ENCODE results near the gene CDK5R1.
"Not testable (repeated sequence)": the region's sequence is repeated elsewhere in the genome, so short reads cannot be mapped to it uniquely, and the experiment has no call there.

CDK5R1 gene

DNA sequence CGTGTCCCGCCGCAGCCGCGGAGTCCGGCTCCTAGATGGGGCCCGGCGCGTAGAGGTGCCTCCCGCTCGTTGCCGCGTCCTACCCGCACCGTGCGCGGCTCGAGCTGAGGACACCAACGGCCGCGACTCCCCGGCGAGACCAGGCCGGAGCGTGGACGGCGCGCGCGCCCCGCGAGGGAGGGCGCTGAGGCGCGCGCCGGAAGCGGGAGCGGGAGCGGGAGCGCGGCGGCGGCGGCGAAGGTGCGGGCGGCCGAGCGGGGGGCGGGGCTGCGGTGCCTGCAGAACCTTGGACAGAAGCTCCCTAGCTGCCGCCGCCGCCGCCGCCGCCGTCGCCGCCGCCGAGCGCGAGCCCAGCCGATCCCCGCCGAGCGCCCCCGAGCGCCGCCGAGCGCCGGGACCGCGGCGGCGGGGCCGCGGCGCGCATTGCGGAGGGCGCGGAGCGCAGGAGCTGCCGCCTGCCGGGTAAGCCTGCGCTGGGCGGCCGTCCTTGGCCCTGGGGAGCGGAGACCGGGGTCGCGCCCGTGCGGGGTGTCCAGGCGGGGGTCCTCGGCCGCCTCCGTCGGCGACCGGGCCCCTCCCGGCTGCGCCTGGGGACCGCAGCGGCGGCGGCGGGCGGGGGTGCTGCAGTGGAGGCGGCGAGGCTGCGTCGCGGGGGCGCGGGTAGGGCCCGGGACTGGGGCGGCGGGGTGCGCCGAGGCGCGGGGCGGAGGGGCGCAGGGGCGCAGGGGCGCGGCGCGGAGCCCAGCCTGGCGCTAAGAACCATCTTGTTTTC, at the start of gene CDK5R1:
TSS of gene CDK5R1 (plus strand) at position 293 of the 772 bp plus-strand sequence. CDS start 628 bp downstream, outside the sequence.
- peak; percentile 42 for DNase-seq

DNA sequence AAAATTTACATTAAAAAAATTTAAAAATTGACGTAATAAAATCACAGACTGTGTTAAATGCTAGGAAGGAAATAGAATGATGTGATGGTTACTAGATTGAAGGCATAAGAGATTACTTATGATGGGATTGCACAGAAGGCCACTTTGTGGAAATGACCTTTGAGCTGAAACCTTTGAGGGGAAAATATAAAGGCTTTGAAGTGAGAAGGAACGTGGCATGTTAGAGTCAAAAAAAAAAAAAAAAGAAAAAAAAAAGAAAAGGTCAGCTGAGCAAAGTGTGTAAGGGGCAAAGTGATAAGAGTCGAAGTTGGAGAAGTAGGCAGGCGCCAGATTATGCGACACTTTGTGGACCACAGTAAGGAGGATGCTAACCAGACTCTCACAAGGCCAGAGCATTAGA, 46.1 kb upstream of the CDK5R1 start:
- DNase-seq: no peak

- DNase-seq: no peak
Observed at GRCh38 chr17:32441886-32442285, 44.9 kb upstream of the CDK5R1 start.

- no peak for DNase-seq
Observed at GRCh38 chr17:32443827-32444300, 42.9 kb upstream of the CDK5R1 start.

GRCh38 chr17:32444301-32445073, 42.3 kb upstream of the CDK5R1 start, which contains the start of gene PSMD11:
TSS of gene PSMD11 (plus strand) at chr17:32444510. CDS start at chr17:32444524, 14 bp downstream.
- peak; percentile 93 for DNase-seq

DNA sequence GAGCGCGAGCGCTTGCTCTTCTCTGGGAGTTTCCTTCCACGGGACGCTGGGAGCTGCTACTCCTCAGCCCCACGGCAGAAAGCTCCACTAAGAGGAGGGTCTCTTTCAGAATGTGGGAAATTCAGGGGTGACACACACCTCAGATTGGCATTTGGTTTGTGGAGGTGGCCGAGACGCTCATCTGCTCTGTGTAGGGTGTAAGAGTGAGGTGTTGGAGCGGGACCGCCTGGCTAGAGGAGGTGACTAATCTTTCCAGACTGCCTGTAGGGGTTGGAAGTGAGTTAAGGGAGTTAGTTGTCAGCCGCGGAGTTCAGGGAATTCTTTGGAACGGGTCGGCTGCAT, 41.7 kb upstream of the CDK5R1 start:
- DNase-seq: no peak

DNA sequence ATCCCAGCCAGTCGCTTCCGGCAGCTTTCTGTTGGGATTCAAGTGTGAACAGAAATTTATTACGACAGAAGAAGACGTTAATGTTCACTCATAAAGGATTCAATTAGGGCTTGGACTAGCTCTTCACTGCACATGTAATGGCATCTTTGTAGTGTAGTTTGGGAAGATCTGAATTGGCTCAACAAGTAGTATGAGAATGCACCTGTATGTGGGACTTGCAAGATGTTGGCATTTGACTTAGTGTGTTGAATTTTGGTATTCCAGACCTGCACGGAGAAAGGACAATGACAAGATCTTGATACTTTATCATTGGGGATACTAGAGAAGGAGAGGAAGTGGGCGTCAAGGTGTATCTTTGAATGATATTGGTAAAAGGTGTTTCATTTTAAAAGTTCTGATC, 41.3 kb upstream of the CDK5R1 start:
- no peak for DNase-seq

GRCh38 chr17:32445971-32446370, 40.8 kb upstream of the CDK5R1 start:
- no peak for DNase-seq

- no peak for DNase-seq
Observed at GRCh38 chr17:32446949-32447348, 39.8 kb upstream of the CDK5R1 start.

DNA sequence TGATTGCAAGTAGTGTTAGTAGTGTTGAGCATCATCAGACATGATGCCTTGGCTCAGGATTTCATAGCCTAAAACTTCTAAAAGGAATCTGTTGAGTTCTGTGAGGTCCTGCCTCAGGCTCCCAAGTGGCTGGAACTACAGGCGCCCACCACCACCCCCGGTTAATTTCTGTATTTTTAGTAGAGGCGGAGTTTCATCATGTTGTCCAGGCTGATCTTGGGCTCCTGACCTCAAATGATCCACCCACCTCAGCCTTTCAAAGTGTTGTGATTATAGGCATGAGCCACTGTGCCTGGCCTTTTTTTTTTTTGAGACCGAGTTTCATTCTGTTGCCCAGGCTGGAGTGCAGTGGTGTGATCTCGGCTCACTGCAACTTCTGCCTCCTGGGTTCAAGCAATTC, 36.8 kb upstream of the CDK5R1 start:
- DNase-seq: no peak

GRCh38 chr17:32450379-32450778, 36.4 kb upstream of the CDK5R1 start:
- not testable (repeated sequence) for DNase-seq

GRCh38 chr17:32451879-32452278, 34.9 kb upstream of the CDK5R1 start:
- no peak for DNase-seq

DNA sequence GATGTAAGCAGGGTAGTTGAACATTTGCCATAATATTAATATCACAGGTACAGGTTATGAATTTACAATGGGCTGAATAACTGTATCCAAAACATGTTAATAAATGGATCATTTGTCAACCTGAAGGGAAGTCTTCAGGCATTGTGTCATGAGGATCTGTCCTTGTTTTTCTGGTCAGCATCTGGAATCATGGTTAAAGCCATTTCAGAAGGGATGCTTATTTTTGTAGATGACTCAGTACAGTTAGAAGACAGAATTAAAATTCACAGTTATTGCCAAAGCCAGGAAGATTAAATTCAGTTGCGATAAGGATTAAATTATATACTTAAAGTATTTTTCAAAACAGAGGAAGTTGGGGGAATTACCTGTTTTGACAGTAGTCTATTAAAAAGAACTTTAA, 34.5 kb upstream of the CDK5R1 start:
- no peak for DNase-seq

GRCh38 chr17:32453370-32453769, 33.4 kb upstream of the CDK5R1 start:
- no peak for DNase-seq

- DNase-seq: no peak
Observed at GRCh38 chr17:32458371-32458770, 28.4 kb upstream of the CDK5R1 start.

DNA sequence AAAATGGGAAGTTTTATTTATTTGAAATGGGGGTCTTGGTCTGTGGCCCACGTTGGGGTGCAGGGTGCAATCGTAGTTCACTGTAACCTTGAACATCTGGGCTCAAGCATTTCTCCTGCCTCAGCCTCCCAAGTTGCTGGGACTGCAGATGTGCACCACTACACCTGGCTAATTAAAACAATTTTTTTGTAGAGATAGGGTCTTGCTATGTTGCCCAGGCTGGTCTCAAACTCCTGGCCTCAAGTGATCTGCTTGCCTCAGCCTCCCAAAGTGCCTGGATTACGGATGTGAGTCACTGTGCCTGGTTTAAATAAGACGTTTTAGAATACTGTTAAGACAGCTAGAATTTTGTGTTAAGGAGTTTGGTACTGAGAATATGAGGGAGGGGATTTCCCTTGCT, 26.7 kb upstream of the CDK5R1 start:
- DNase-seq: no peak

DNA sequence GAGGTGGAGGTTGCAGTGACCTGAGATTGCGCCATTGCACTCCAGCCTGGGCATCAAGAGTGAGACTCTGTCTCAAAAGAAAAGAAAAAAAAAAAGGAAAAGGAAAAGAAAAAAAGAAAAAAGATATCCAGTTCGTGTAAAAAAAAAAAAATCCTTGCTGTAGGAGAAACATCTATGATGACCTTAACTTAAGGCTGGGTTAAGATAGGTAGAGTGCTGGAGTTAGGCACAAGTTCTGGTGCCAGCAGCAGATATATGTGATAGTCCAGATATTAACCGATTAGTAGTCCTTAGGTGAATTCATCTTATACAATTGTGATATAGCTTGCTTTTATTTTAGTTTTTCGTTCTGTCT, 25.3 kb upstream of the CDK5R1 start:
- no peak for DNase-seq

DNA sequence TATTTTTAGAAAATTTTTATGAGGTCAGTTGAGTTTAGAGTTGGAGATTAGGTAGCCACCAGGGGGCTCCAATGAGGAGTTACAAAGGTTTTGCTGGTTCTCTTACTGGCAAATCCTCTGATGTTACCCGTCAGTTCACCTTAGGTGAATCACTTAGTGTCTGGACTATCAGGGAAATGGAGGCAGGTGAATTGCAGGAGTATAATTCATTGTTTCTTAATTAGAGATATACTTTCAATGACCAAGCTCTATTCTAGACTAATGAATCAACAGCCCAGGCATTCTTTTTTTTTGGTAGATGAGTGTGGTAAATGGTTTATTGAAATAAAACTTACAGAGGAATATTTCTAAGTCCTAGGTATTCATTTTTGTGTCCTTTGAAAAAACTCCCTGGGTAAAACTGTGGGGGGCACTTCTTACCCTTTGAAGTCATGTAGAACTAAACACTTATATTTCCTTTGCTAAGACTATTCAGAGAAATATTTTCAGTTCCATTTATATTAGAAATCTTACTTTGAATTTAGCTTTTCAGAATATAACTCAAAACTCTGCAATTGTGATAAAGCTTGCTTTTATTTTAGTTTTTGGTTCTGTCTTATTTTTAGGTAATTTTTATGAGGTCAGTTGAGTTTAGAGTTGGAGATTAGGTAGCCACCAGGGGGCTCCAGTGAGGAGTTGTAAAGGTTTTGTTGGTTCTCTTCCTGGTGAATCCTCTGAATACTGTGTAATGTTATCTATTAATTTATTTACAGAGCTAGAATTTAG, 24.8 kb upstream of the CDK5R1 start:
- peak; percentile 24 for DNase-seq

DNA sequence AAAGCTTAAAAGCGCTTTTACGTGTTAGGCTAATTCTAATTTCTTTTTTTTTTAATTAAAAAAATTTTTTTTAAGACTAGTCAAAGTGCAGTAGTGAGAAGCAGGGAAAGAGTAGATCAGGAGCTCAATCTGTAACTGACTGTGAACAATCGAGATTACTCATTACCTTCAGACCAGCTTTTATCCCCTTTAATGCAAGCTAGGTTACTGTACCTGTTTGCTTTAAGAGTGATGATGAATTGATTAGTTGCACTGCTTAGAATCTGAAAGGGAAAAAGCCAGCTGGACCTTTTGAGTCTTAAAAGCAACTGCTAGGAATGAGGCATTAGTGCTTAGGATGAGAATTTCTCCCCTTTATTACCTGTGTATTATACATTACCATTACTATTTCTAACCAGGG, 23.5 kb upstream of the CDK5R1 start:
- DNase-seq: no peak

DNA sequence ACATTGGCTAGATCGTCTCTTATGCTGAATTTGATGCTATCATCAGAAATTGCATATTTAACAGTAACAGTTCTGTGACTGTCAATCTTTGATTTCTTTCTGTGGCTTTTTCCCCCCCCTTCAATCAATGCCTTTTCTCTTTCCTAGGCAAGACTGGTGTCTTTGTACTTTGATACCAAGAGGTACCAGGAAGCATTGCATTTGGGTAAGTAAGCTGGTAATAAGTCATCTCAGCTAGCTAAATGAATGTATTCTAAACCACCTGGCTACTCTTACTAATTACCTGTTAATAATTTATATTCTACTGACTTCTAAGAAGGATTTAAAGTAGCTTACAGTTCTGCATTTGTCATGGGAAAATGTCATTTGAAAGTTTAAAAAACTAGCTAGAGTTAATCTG, 22.4 kb upstream of the CDK5R1 start:
- DNase-seq: no peak

GRCh38 chr17:32467949-32468348, 18.8 kb upstream of the CDK5R1 start:
- no peak for DNase-seq

- DNase-seq: no peak
Observed at GRCh38 chr17:32470405-32471167, 16.2 kb upstream of the CDK5R1 start.

DNA sequence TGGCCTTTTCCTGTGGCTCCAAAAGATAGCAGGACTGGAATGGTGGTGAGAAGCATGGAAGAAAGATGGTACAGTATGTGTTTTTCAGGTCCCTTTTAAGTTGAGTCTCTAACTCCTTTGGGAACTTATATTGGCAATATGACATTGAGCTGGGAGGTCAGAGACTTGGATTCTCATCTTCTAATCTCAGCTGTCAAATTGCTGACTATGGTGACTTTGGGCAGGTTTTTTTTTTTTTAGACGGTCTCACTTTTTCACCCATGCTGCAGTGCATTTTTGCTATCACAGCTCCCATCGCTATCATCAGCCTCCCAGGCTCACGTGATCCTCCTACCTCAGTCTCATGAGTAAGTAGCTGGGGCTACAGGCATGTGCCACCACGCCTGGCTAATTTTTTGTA, 15.1 kb upstream of the CDK5R1 start:
- DNase-seq: no peak
